Measurements from ENCODE around the gene RNF121. TPM values are rescaled to one million over a fixed set of nuclear protein-coding genes. Genes with fewer than 3 reads are reported as not detected.

RNF121 gene
- total RNA-seq, 2 donors from 2014 or later = 32.2 to 44.6 TPM

DNA sequence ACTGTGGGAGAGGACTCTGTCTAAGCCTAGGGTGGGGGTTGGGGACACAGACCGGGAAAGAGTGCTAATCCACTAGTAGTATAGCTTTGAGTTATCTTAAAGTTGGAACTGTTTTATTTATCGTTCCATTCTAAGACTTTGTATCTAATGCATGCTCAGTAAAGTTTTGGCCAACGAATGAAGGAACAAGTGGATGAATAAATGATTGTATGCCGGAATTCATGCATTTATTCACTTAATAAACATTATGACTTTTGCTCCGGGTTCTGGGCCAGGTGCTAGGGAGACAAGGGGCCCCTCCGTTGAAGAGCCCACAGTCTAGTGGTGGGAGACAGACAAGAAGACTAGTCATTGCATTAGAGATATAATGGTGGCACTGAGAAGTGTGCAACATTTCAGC is 645 bp downstream of the RNF121 start:
- DNase-seq (ENCODE audit: low spot score in 2 of 2) (no peak), ATAC-seq (no peak)

DNA sequence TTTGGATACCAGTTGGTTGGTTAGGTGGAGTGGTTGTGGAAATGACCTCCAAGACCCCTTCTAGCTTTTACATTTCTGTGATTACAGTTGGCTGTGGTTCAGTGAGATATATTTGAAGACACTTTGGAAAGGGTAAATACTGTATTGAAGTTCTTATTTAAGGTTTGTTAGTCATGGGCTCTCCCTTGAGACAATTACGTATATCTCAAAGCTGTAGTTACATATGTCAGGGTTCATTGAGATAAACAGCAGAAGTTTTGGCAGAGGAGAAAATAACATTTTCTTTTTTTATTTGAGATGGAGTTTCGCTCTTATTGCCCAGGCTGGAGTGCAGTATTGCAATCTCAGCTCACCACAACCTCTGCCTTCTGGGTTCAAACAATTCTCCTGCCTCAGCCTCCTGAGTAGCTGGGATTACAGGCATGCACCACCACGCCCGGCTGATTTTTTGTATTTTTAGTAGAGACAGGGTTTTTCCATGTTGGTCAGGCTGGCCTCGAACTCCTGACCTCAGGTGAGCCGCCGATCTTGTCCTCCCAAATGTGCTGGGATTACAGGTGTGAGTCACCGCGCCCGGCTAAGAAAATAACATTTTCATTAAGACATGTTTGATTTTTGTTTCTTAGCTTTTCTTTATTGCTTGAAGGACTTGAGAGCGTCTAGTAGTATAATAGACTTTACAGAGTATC is 1.9 kb downstream of the RNF121 start:
- peak overlapping the region; percentile 75 to 98 for H3K27ac Mint-ChIP-seq
- H3K9me3 Mint-ChIP-seq = no peaks in the 10 kb centered on the region
- no peak for DNase-seq (ENCODE audit: low spot score in 2 of 2)
- ATAC-seq = no peak
- peaks cover 17 to 26% of the 10 kb centered on the region in 2 donors for H3K36me3 Mint-ChIP-seq

More for the DNA sequence above, 645 bp downstream of the RNF121 start:
- H3K9me3 Mint-ChIP-seq = no peaks in the 10 kb centered on the region
- H3K36me3 Mint-ChIP-seq = peaks cover 22 to 33% of the 10 kb centered on the region in 2 donors
- peak overlapping the region; percentile 98 to 100 for H3K27ac Mint-ChIP-seq

DNA sequence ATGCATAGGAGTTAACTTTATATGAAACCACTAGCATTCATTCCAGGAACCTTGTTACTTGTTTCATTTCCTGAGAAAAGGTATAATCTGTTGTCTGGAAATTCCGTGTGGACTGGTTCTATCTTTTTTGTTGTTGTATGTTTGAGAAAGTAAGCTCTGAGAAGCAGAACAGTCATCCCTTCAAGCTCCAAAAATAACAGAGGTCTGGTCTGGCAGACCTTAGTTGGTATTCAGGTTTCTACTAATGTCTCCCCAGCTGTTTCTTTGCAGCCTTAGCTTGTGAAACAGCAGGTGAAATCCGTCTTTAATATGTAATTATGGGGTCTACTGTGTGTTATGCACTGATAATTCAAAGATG is 2.4 kb downstream of the RNF121 start:
- ATAC-seq (peak in 1 of 2 donors; percentile 2), DNase-seq (ENCODE audit: low spot score in 2 of 2) (no peak)
- peak overlapping the region; percentile 75 to 98 for H3K27ac Mint-ChIP-seq
- H3K9me3 Mint-ChIP-seq = no peaks in the 10 kb centered on the region
- H3K36me3 Mint-ChIP-seq = peaks cover 17 to 26% of the 10 kb centered on the region in 2 donors

DNA sequence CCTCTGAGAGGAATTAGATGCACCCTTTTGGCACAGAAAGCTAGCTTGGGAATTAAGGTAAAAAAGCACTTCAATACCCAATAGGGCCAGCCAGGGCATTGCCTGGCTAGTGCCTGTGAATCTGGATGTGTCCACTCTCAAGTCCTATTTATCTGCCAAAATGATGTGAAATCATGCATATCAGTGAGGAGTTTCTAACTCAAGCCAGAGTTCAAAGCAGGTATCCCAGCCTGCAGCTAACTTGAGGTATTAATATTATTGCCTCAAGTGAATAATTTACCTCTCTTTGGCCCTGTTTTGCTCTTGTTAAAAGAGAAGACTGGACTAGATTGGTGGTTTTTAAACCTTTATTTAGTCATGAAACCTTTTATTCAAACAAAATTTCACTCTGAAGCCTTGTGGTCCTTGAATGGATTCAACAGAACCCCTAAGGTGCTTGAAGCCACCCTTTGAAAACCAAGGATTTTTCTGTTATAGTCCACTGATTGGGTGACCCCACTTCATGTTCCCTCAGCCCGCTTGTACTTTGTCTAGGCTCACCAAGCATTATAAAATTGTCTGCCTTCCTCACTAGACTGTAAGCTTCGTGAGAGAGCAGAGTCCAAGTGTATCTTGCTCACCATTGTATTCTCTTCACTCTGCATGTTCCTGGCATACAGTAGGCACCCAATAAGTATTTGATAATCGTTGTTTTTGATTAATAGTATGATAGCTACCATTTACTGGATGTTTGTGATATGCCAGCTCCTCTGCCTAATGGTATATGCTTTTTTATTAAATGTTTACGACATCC is 4.5 kb downstream of the RNF121 start:
- no peaks in the 10 kb centered on the region for H3K9me3 Mint-ChIP-seq
- ATAC-seq (no peak), DNase-seq (ENCODE audit: low spot score in 2 of 2) (no peak)
- peaks cover 12 to 26% of the 10 kb centered on the region in 2 donors for H3K36me3 Mint-ChIP-seq
- peak overlapping the region in 1 of 2 donors; percentile 28 for H3K27ac Mint-ChIP-seq

DNA sequence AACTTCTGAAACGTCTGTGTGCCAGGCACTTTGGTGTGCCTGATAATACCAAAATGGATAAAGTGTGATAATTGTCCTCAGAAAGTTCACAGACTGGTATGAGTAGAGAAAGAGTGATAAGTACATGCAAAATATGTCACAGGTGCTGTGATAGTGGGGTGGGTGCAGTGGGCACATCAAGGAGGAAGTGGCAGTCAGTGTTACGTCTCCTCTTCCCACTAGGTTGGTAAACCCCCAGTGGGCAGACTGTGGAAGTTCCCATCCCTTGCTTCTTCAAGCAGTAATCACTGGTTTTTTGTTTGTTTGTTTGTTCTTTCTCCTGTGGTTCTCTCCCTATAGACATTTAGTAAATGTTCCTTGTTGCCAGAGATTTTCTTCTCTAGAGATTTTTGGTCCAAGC is 5.4 kb downstream of the RNF121 start:
- no peak for DNase-seq (ENCODE audit: low spot score in 2 of 2)
- peaks cover 3 to 17% of the 10 kb centered on the region in 2 donors for H3K36me3 Mint-ChIP-seq
- H3K27ac Mint-ChIP-seq = peak overlapping the region in 1 of 2 donors; percentile 28
- ATAC-seq = no peak
- H3K9me3 Mint-ChIP-seq = no peaks in the 10 kb centered on the region

DNA sequence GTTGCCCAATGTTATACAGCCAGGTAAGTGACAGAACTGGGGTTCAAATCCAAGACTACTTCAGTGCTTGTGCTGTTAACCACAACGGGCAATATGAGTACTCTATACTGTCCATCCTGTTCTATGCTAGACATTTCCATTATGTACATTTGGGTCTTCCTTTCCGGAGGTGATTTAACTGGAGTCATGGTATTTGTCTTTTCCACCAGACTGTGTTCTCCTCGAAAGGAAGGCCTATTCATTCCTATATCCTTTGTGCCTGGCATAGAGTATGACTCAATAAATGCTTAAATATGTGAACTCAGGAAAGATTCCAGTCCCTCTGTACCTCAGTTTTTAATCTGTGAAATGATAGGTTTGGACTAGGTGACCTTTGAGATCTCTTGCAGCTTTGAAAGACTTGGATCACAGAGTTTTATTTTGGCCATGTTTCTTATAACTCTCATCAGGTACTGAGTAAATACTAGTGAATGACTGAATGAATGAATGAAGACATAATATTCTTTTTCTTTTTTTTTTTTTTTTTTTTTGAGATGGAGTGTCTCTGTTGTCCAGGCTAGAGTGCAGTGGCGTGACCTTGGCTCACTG is 6.6 kb downstream of the RNF121 start:
- peaks cover 0 to 10% of the 10 kb centered on the region in 2 donors for H3K36me3 Mint-ChIP-seq
- no peaks in the 10 kb centered on the region for H3K9me3 Mint-ChIP-seq
- no peak overlapping the region for H3K27ac Mint-ChIP-seq
- no peak for DNase-seq (ENCODE audit: low spot score in 2 of 2)
- no peak for ATAC-seq

DNA sequence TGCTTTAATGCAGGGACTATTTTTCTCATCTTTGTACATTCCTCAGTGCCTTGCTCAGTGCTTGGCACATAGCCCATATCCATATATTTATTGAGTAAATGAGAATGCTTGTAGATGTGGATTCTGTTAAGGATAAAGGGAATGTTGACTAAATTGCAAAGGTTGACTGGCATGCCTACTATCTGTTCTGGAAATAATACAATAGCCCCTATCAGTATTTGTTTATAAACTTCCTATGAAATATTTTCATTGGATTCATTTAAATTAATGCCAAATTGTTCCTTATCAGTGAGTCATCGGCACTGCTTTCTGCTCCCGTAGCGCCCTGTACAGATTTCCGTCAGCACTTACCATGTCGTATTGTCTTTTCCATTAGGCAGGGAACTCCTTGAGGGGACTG is 8.0 kb downstream of the RNF121 start:
- Mint-ChIP-seq H3K36me3 (peaks cover 0 to 8% of the 10 kb centered on the region in 2 donors), H3K9me3 (no peaks in the 10 kb centered on the region), H3K27ac (no peak overlapping the region)
- no peak for DNase-seq (ENCODE audit: low spot score in 2 of 2)
- no peak for ATAC-seq

DNA sequence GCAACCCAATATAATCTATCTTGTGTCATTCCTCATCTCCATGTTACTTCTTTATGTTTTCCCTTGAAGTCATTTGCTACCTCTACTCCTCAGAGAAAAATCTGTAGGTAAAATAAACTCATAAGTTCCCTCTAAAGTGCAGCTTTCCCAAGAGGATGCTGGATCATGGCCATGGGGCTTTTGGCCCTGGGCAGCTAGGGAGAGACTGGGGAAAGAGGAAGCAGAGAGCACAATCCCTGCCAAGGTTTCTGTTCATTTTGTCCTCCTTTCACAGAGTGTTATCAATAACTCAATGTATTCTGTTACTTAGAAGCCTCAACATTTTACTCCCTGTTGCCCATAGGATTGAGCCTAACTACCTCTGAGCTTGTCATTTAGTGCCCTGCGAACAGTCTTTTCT is 9.0 kb downstream of the RNF121 start:
- Mint-ChIP-seq H3K9me3 (no peaks in the 10 kb centered on the region), H3K36me3 (peaks cover 0 to 8% of the 10 kb centered on the region in 2 donors), H3K27ac (no peak overlapping the region)
- DNase-seq (ENCODE audit: low spot score in 2 of 2) (no peak), ATAC-seq (no peak)

DNA sequence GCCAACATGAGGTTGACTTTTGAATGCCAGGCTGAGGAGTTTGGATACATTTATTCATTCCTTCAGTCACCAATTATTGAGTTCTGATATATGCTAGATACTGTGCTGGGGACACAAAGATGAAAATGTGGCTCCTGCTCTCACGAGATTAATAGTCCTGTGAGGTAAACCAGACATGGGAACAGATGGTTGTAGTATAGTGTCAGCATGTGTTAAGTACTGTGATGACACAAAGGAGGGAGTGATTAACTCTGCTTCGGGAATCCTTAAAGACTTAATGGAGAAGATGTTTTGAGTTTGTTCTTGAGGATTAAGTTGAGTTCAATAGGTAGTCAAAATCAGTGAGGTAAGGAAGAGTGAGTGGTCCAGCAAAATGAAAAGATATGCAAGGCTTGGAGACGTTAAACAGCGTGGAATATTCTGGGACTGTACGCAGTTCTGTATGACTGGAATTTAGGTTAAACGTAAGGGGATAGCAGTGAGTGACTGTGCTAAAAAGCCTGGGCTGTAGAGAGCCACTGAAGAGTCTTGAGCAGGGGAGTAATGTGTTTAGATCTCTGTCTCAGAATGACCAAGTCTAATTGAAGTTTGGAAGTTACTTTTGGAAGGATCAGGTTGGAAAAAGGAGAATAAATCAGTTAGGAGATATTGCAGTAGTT is 11.8 kb downstream of the RNF121 start:
- no peak for DNase-seq (ENCODE audit: low spot score in 2 of 2)
- Mint-ChIP-seq H3K9me3 (no peaks in the 10 kb centered on the region), H3K27ac (no peak overlapping the region), H3K36me3 (peaks cover 0 to 8% of the 10 kb centered on the region in 2 donors)
- ATAC-seq = no peak

DNA sequence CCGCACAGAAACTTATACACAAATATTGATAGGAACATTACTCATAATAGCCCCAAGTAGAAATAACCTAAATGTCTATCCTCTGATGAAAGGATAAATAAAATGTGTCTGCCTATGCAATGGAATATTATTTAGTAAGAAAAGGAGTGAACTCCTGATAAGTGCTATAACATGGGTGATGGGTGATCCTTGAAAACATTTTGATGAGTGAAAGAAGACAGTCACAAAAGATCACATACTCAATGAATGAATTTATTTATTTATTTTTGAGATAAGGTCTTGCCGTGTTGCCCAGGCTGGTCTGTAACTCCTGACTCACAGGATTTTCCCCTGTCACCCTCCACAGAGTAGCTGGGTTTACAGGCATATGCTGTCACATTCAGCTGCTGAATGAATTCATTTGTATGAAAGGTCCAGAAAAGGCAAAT is 17.3 kb downstream of the RNF121 start:
- no peak for DNase-seq (ENCODE audit: low spot score in 2 of 2)
- H3K27ac Mint-ChIP-seq = peak overlapping the region in 1 of 2 donors; percentile 76

DNA sequence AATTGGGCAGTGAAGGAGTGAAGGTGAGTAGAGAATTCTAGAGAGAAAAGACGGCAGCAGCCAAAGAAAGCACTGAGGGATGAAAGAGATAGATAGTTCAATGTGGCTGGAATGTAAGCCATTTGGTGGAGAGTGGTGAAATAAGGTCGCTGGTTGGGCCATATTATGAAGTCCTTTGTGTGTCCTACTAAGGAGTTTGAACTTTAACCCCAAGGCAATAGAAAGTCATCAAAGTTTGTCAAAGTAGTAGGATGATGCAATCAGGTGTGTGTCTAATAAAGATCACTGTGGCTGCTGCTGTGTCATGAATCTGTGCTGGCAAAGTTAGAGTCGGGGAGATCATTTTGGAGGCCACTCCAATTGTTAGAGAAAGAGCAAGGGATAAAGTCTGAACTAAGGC is 18.7 kb downstream of the RNF121 start:
- DNase-seq (ENCODE audit: low spot score in 2 of 2) = no peak
- peak overlapping the region in 1 of 2 donors; percentile 73 for H3K27ac Mint-ChIP-seq
- H3K36me3 Mint-ChIP-seq = peaks cover 0 to 6% of the 10 kb centered on the region in 2 donors
- no peak for ATAC-seq
- no peaks in the 10 kb centered on the region for H3K9me3 Mint-ChIP-seq

More for the DNA sequence above, 17.3 kb downstream of the RNF121 start:
- Mint-ChIP-seq H3K36me3 (peaks cover 0 to 6% of the 10 kb centered on the region in 2 donors), H3K9me3 (no peaks in the 10 kb centered on the region)
- peak in 1 of 2 donors; percentile 80 for ATAC-seq

DNA sequence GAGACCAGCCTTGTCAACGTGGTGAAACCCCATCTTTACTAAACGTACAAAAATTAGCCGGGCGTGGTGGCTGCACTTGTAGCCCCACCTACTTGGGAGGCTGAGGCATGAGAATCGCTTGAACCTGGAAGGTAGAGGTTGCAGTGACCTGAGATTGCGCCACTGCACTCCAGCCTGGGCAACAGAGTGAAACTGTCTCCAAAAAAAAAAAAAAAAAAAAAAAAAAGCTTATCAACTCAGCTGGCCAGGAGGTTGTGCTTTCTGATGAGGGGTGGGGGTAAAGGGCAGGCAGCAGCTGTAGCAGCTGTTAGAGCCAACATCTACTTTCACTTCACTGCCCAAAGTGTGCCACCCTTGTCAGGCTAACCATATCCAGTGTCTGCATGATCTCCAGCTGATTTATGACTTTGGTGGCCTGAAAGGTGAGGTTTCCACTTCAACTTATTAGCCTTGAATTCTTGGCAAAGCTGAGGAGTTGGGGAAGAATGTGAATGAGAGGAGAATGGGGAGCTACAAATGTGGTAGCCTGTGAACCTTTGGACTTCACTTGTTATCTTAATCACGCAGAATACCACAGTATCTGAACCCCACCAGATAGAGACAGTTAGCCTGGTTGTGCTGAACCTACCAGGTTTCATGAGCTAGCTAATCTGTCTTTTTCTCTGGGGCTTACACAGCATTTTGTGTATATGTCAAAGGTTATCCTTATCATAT is 19.6 kb downstream of the RNF121 start:
- DNase-seq (ENCODE audit: low spot score in 2 of 2) = no peak
- H3K27ac Mint-ChIP-seq = no peak overlapping the region
- ATAC-seq = no peak
- peaks cover 0 to 6% of the 10 kb centered on the region in 2 donors for H3K36me3 Mint-ChIP-seq
- no peaks in the 10 kb centered on the region for H3K9me3 Mint-ChIP-seq

DNA sequence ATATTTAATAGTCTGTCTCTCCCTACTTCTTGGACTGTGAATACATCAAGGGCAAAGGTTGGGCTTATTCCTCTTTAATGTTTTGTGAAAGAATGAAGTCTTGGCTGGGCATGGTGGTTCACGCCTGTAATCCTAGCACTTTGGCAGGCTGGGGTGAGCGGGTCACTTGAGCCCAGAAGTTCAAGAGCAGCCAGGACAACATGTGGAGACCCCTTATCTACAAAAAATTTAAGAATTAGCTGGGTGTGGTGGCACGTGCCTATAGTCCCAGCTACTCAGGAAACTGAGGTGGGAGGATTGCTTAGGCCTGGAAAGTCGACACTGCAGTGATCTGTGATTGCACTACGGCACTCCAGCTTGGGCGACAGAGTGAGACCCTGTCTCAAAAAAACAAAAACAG is 20.2 kb downstream of the RNF121 start:
- peak overlapping the region in 1 of 2 donors; percentile 29 for H3K27ac Mint-ChIP-seq
- ATAC-seq = no peak
- H3K36me3 Mint-ChIP-seq = peaks cover 0 to 6% of the 10 kb centered on the region in 2 donors
- no peak for DNase-seq (ENCODE audit: low spot score in 2 of 2)
- H3K9me3 Mint-ChIP-seq = no peaks in the 10 kb centered on the region

DNA sequence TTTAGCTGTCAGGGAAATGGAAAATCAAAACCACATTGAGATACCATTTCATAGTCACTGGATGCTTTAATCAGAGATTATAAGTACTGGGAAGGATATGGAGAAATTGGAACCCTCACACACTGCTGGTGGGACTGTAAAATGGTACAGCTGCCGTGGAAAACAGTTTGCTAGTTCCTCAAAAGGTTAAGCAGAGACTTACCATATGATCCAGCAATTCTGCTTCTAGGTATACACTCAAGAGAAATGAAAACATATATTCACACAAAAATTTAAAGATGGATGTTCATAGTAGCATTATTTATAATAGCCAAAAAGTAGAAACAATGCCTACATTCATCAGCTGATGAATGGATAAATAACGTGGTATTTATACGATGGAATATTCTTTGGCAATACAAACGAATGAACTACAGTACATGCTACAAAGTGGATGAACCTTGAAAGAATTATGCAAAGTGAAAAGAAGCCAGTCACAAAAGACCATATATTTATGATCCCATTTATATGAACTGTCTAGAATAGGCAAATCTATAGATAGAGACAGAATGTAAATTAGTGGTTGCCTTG is 23.0 kb downstream of the RNF121 start:
- Mint-ChIP-seq H3K27ac (no peak overlapping the region), H3K9me3 (no peaks in the 10 kb centered on the region), H3K36me3 (no peaks in the 10 kb centered on the region)
- no peak for ATAC-seq
- no peak for DNase-seq (ENCODE audit: low spot score in 2 of 2)

DNA sequence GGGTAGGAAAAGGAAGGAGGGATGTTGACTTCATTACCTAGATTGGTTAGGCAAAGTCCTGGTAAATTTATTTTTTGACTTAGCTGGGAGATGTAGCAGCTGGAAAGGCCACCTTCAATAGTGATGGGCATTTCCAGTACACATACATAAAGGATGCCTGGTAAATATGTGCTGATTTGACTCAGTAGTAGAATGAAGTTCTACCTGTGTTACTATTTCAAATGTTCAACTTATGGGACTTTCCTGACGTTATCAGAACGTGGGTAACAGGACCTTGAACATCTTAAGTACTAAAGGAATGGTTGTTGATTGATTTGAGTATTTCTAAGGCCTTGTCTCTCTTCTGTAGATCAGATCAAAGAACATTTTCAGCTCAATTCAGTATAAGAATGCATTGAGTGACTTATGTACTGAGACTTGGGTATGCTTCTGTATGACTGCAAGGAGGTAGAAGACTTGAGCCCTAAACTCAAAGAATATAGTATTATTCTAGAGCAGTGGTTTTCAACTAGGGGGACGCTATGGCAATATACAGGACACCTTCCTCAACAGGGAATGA is 27.1 kb downstream of the RNF121 start:
- ATAC-seq (peak; percentile 28 to 88), DNase-seq (ENCODE audit: low spot score in 2 of 2) (no peak)
- Mint-ChIP-seq H3K27ac (peak overlapping the region in 1 of 2 donors; percentile 1), H3K9me3 (peaks cover 0 to 4% of the 10 kb centered on the region in 2 donors), H3K36me3 (peaks cover 6% of the 10 kb centered on the region in 2 donors)
